Esophagus muscularis mucosa (tissue), 4 donors: ENCODE measurements around the gene TMEM235. TPM values are rescaled to one million over a fixed set of nuclear protein-coding genes. Genes with fewer than 3 reads are reported as not detected.
A peak's percentile ranks its signal among the peaks of the same experiment; 100 is the strongest.

Source experiments
- DNase-seq: peaks from one replicate; pipeline ENCODE4 v3.0.0-alpha.2; 2017; ENCODE audit errors: extremely low spot score
- H3K27ac ChIP-seq, 4 donors: fragments of 200-600 bp; sonication (generic); replicated peaks in 1 of 4; 1 replicate in 3 of 4; 2 replicates in 1 of 4; pipeline ENCODE4 v1.5.1; 2016 to 2019; ENCODE audit warnings: mild to moderate bottlenecking in 1 of 4
- H3K27me3 ChIP-seq, 4 donors: fragments of 200-600 bp; sonication (generic); one replicate each; pipeline versions ENCODE4 v1.5.1 to v1.6.0; 2016 to 2019
- H3K36me3 ChIP-seq, 4 donors: fragments of 200-600 bp; sonication (generic); one replicate each; pipeline ENCODE4 v1.5.1; 2016 to 2019
- H3K4me1 ChIP-seq, 4 donors: fragments of 200-600 bp; sonication (generic); one replicate each; pipeline ENCODE4 v1.5.1; 2016 to 2019
- H3K4me3 ChIP-seq, 4 donors: fragments of 200-600 bp; sonication (generic); 1 replicate in 2 of 4; 2 replicates in 2 of 4; pipeline ENCODE4 v1.5.1; 2016 to 2019; ENCODE audit warnings: mild to moderate bottlenecking in 4 of 4, moderate library complexity in 1 of 4
- H3K9me3 ChIP-seq, 4 donors: fragments of 200-600 bp; sonication (generic); 1 replicate in 3 of 4; 2 replicates in 1 of 4; pipeline ENCODE4 v1.5.1; 2016 to 2019
- EP300 ChIP-seq: sonication (generic); formaldehyde crosslinking; IDR thresholded peaks from one replicate; pipeline ENCODE4 v1.6.1; 2017; ENCODE audit warnings: antibody characterized with exemption
- POLR2A ChIP-seq: fragments of 450-650 bp; IDR thresholded peaks from one replicate; pipeline ENCODE4 v1.6.1; 2017; ENCODE audit warnings: antibody characterized with exemption, moderate library complexity, mild to moderate bottlenecking, low read depth
- POLR2AphosphoS5 ChIP-seq, 2 donors: sonication (generic); formaldehyde crosslinking; IDR thresholded peaks; one replicate each; pipeline ENCODE4 v1.6.1; 2017; ENCODE audit warnings: antibody characterized with exemption in 2 of 2
- WGBS: methylation state at CpG from one replicate; pipeline ENCODE4 v1.1.5; 2018; 5-methylcytosine and 5-hydroxymethylcytosine counted together
- intact Hi-C: fragments of 100-400 bp; cut with DNase I; formaldehyde crosslinking; loops from one replicate; pipeline ENCODE4 v1.15.1; 2023
- total RNA-seq, 4 donors: library from RNA; depleted of rRNA; stranded (reverse); fragments of >200 nt; gene quantifications; one replicate each; pipeline versions ENCODE4 v1.1.0 to v1.2.1, GENCODE V29; 2016
- TF ChIP-seq, protein P1 (sequence below), 3 experiments: fragments of 200-600 bp in 2 of 3; fragments of 450-650 bp in 1 of 3; sonication (generic) in 2 of 3; IDR thresholded peaks; one replicate each; pipeline ENCODE4 v1.5.1; 2017 to 2019; ENCODE audit warnings: antibody characterized with exemption in 3 of 3, mild to moderate bottlenecking in 2 of 3, moderate library complexity in 1 of 3

Gene TMEM235
- total RNA-seq = not detected

DNA sequence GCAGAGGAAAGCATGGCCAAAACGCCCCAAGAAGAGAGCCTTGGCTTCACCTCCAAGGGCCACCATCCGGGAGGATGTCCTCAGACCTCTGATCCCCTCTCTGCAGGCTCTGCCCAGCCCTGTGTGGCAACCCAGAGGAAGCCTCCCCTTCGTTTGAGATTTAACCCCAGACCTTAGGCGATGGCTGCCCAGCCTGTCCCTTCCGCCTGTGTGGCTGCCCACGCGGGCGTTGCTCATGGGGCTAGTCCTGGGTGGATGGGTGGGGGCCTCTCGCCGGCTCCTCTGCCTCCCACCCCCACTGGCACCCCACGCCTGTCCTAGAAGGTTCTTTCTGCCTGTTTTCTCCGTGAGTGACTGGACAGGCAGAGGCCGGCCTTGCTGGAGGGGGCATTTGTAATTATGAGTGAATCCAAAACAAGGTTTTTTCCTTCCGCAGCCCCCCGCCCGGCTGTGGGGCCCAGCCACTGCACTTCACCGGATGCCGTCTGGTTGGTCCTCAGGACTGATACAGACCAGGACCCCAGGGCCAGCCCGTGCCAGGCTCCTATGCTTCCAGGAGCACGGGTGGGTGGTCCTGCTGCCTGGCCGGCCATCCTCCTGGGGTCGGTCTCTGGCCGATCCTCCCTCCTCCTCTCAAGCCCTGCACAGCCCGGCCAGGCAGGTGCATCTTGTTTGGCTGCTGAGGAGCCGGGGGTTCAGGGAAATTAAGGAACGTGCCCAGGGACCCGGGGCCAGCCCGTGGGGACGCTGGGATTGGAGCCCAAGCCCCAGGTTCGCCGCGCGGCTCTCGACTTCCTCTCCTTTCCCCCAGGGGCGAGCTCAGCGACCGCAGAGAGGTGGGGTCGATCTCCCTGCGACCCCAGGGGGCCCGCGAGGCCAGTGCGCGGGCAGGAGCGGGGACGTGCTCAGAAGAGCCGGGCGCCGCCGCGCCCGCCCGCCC, at the start of gene TMEM235:
Gene TMEM235 (plus strand): TSS at position 636 of the 940 bp plus-strand sequence. CDS start 393 bp downstream, outside the sequence.
- Histone ChIP-seq H3K36me3 (no peaks in the 10 kb centered on the region), H3K4me3 (peak within 1 kb of the TSS in 1 of 4 donors; percentile 20), H3K4me1 (peaks cover 4 to 12% (median 10%) of the 10 kb centered on the region in 4 donors), H3K9me3 (no peaks in the 10 kb centered on the region), H3K27ac (no peak within 1 kb of the TSS), H3K27me3 (peaks cover 0 to 39% (median 22%) of the 10 kb centered on the region in 4 donors)
- DNase-seq = no peak
- 61% methylated on average over 13 of the region's 52 CpGs for WGBS
- intact Hi-C loops = no loop called here
- TF ChIP-seq EP300 (no peak), POLR2AphosphoS5 (IDR thresholded peaks at IDR 0.05) (no peak), POLR2A (no peak)
- TF ChIP-seq, protein P1, sequence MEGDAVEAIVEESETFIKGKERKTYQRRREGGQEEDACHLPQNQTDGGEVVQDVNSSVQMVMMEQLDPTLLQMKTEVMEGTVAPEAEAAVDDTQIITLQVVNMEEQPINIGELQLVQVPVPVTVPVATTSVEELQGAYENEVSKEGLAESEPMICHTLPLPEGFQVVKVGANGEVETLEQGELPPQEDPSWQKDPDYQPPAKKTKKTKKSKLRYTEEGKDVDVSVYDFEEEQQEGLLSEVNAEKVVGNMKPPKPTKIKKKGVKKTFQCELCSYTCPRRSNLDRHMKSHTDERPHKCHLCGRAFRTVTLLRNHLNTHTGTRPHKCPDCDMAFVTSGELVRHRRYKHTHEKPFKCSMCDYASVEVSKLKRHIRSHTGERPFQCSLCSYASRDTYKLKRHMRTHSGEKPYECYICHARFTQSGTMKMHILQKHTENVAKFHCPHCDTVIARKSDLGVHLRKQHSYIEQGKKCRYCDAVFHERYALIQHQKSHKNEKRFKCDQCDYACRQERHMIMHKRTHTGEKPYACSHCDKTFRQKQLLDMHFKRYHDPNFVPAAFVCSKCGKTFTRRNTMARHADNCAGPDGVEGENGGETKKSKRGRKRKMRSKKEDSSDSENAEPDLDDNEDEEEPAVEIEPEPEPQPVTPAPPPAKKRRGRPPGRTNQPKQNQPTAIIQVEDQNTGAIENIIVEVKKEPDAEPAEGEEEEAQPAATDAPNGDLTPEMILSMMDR (IDR thresholded peaks at IDR 0.05) = no peak

DNA sequence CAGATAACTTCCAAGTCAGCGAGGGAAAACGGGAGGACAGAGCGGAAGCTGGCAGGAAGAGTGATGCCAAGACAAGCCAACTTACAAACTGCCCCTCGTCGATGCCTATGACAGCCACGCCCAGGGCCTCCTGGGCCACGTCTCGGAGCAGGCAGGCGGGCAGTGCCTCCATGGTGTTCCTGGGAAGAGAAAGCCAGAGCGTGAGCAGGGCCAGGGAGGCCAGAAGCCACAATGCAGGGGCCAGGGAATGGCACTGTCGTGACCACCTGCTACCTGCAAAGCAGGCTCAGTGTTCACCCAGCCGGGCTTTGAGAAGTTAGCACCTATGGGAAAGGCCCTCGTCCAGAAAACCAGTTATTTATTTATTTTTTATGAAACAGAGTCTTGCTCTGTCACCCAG, 48.9 kb upstream of the TMEM235 start:
- Histone ChIP-seq H3K27me3 (no peaks in the 10 kb centered on the region), H3K27ac (peak overlapping the region; percentile 6 to 86 (median 68)), H3K4me1 (peaks cover 22 to 100% (median 94%) of the 10 kb centered on the region in 4 donors), H3K4me3 (no peak overlapping the region), H3K9me3 (no peaks in the 10 kb centered on the region), H3K36me3 (no peaks in the 10 kb centered on the region)
- TF ChIP-seq POLR2AphosphoS5 (IDR thresholded peaks at IDR 0.05) (no peak), POLR2A (no peak), EP300 (no peak)
- TF ChIP-seq, protein P1 (IDR thresholded peaks at IDR 0.05) = no peak
- WGBS = 89% methylated on average over 13 of the region's 13 CpGs
- intact Hi-C loops = no loop called here
- no peak for DNase-seq

DNA sequence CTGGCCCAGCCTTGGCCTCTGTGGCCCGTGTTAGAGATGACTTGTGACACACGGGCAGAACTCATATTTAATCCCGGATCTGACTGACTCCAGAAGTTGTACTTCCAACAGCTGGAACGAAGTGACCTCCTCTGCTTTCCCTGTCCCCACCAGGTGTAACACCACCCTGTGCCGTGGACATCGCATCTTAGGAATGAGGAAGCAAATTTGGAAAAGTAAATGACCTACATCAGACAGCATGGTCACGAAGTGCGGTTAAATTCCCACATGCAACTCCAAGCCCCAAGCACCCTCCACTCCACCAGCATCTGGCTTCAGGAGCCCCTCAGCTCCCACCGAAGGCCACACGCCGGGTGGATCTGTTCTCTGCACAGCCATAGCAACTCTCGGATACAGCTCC, 47.5 kb upstream of the TMEM235 start:
- peak overlapping the region; percentile 72 to 86 (median 83) for H3K27ac ChIP-seq
- intact Hi-C loops = no loop called here
- no peak overlapping the region for H3K4me3 ChIP-seq
- H3K4me1 ChIP-seq = peaks cover 34 to 98% (median 95%) of the 10 kb centered on the region in 4 donors
- 60% methylated on average over 11 of the region's 12 CpGs for WGBS
- DNase-seq = no peak
- TF ChIP-seq EP300 (no peak), POLR2A (no peak), POLR2AphosphoS5 (IDR thresholded peaks at IDR 0.05) (no peak)
- TF ChIP-seq, protein P1 (IDR thresholded peaks at IDR 0.05) = no peak
- no peaks in the 10 kb centered on the region for H3K27me3 ChIP-seq
- H3K9me3 ChIP-seq = no peaks in the 10 kb centered on the region
- no peaks in the 10 kb centered on the region for H3K36me3 ChIP-seq

DNA sequence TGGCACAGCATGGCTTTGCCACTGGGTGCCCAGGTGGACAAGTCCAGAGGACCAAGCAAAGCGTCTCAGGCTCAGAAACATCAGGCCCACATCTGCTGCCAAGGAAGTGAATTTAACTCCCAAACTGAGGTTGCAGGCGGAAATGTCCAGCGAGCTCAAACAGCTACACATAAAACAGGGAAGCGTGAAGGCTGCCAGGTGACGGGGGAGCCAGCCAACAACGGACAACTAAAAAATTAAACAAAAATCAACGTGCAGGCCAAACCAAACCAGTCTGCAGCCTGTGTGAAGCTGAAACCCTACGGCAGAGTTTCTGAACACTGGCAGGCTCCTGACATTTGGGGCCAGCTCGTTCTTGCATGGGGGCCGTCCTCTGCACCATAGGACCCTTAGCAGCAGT, 47.1 kb upstream of the TMEM235 start:
- no peaks in the 10 kb centered on the region for H3K9me3 ChIP-seq
- TF ChIP-seq POLR2AphosphoS5 (IDR thresholded peaks at IDR 0.05) (peak in 1 of 2 donors; percentile 28), EP300 (no peak)
- intact Hi-C loops = no loop called here
- no peak for DNase-seq
- H3K4me3 ChIP-seq = peak overlapping the region in 2 of 4 donors; percentile 25 to 61
- no peaks in the 10 kb centered on the region for H3K27me3 ChIP-seq
- 39% methylated on average over 10 of the region's 10 CpGs for WGBS
- peak overlapping the region; percentile 72 to 86 (median 83) for H3K27ac ChIP-seq
- peaks cover 35 to 94% (median 90%) of the 10 kb centered on the region in 4 donors for H3K4me1 ChIP-seq
- no peaks in the 10 kb centered on the region for H3K36me3 ChIP-seq

DNA sequence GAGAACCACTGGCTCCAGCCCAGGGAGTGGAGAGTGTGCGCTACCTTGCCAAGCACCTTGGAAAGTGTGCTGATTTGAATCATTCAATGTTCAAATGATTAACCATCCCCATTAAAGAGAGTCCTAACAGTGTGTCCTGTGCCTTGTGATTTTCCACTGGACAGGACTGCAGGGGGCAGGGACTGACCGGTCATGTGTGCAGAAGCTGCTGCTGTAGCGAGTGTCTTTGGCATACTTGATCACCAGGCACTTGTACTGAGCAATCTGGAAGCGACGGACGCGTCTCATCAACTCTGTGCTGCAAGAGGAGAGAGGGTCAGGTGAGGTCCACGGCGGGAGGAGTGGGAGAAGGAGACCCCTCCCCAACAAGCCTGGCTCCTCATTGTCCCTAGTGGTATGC, 46.6 kb upstream of the TMEM235 start:
- Histone ChIP-seq H3K27me3 (no peaks in the 10 kb centered on the region), H3K27ac (peak overlapping the region; percentile 72 to 86 (median 83)), H3K4me1 (peaks cover 33 to 89% (median 85%) of the 10 kb centered on the region in 4 donors), H3K4me3 (peak overlapping the region; percentile 24 to 61 (median 36)), H3K9me3 (no peaks in the 10 kb centered on the region), H3K36me3 (no peaks in the 10 kb centered on the region)
- intact Hi-C loops = no loop called here
- WGBS = 33% methylated on average over 3 of the region's 9 CpGs
- TF ChIP-seq, protein P1 (IDR thresholded peaks at IDR 0.05) = no peak
- TF ChIP-seq POLR2AphosphoS5 (IDR thresholded peaks at IDR 0.05) = peak; percentile 65 to 83
- no peak for DNase-seq
